ENCODE results near the gene SPAG6. TPM values are rescaled to one million over a fixed set of nuclear protein-coding genes. Genes with fewer than 3 reads are reported as not detected.

SPAG6 gene
- total and polyA plus RNA-seq, 2 of the 8 experiments (the other 6 are each of a cell fraction or from before 2014, with no cell fraction given), result 0.14 TPM; not detected in 1

DNA sequence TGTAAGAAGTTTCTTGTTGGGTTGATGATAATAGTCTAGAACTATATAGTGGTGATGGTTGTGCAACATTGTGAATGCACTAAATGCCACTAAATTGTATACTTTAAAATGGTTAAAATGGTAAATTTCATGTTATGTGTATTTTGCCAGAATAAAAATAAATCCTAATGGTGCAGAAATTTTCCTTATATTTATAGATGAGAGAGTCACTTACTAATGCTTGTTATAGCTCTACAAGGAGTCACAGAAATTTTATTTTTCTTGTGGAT, 21.1 kb downstream of the SPAG6 start:
- Histone ChIP-seq H2AFZ (ENCODE audit: low read length) (no peak overlapping the region), H3K4me1 (replicated peaks in 1 of 4; ENCODE audit: control insufficient read depth in 3 of 4, insufficient read depth in 4 of 4, low read length in 3 of 4) (no peaks in the 10 kb centered on the region), H2AK5ac (ENCODE audit: low read depth, low read length) (no peak overlapping the region), H2BK5ac (ENCODE audit: low read depth, low read length) (no peak overlapping the region), H2BK12ac (ENCODE audit: low read depth, low read length) (no peak overlapping the region), H3K14ac (ENCODE audit: insufficient read length) (no peak overlapping the region), H3K18ac (ENCODE audit: extremely low read depth, low read length) (no peak overlapping the region), H3K56ac (replicated peaks; ENCODE audit: insufficient read length, low read depth, low read length) (no peak overlapping the region), H2BK120ac (replicated peaks; ENCODE audit: low read depth, low read length) (no peak overlapping the region), H3K79me2 (ENCODE audit: control insufficient read depth in 1 of 2, insufficient read depth in 2 of 2, low read length in 2 of 2) (no peaks in the 10 kb centered on the region), H3K4me2 (ENCODE audit: insufficient read depth in 1 of 2, low read depth in 2 of 2, low read length in 2 of 2) (no peak overlapping the region), H3K27ac (ENCODE audit: low read depth, low read length) (no peak overlapping the region), H4K8ac (ENCODE audit: extremely low read depth, insufficient read depth, low read length) (no peak overlapping the region), H3K79me1 (ENCODE audit: low read depth, low read length) (no peaks in the 10 kb centered on the region), H2BK20ac (ENCODE audit: low read length) (no peak overlapping the region), H3K4me3 (ENCODE audit: extremely low read depth in 1 of 4, insufficient read depth in 2 of 4, low read depth in 3 of 4, low read length in 4 of 4) (no peak overlapping the region), H4K5ac (ENCODE audit: insufficient read length, low read depth, low read length) (no peak overlapping the region), H3K9me3 (ENCODE audit: insufficient read depth in 2 of 2, low read depth in 1 of 2, low read length in 1 of 2) (no peaks in the 10 kb centered on the region), H3K36me3 (ENCODE audit: control insufficient read depth in 2 of 4, insufficient read depth in 4 of 4, low read length in 3 of 4) (no peaks in the 10 kb centered on the region), H2BK15ac (ENCODE audit: low read length) (no peak overlapping the region), H3K27me3 (replicated peaks in 1 of 4; ENCODE audit: control insufficient read depth in 3 of 4, extremely low read depth in 1 of 4, insufficient read depth in 3 of 4, low read length in 3 of 4) (no peaks in the 10 kb centered on the region), H3K4ac (replicated peaks; ENCODE audit: insufficient read length, low read depth, low read length) (no peak overlapping the region), H3K23ac (ENCODE audit: insufficient read length) (no peak overlapping the region), H4K91ac (replicated peaks; ENCODE audit: insufficient read length, low read length) (no peak overlapping the region), H3K23me2 (ENCODE audit: low read depth, low read length) (no peaks in the 10 kb centered on the region), H3K9ac (replicated peaks in 1 of 4; ENCODE audit: extremely low read depth in 1 of 4, low read depth in 3 of 4, low read length in 3 of 4) (no peak overlapping the region), H4K20me1 (replicated peaks in 1 of 2; ENCODE audit: control insufficient read depth in 1 of 2, insufficient read depth in 2 of 2, low read length in 2 of 2) (peaks cover 0 to 1% of the 10 kb centered on the region in 2 experiments)
- CTCF ChIA-PET (ENCODE audit: partially characterized antibody), result no interaction called here
- DNase-seq (ENCODE audit: low read depth in 1 of 2, low spot score in 2 of 2), result no peak
- FAIRE-seq, result no peak
- POLR2A ChIA-PET (ENCODE audit: partially characterized antibody), result no interaction called here
- TF ChIP-seq CHD7 (IDR thresholded peaks at IDR 0.05; ENCODE audit: insufficient replicate concordance, low read length) (no peak), KDM1A (IDR thresholded peaks at IDR 0.05; ENCODE audit: borderline replicate concordance, low read length) (no peak)

Measured in H1 (cell line).